ENCODE data around the gene CHCHD3.

The CHCHD3 gene

GRCh38 chr7:132765861-132766260, 316.0 kb downstream of the CHCHD3 start:
- Histone ChIP-seq H3K4me1 (ENCODE audit: control insufficient read depth, insufficient read depth, low read length) (no peaks in the 10 kb centered on the region), H3K9me3 (ENCODE audit: control insufficient read depth, insufficient read depth, low read depth, low read length) (no peaks in the 10 kb centered on the region), H3K27ac (ENCODE audit: extremely low read depth, low read depth, low read length) (no peak overlapping the region), H3K4me3 (ENCODE audit: low read depth, low read length) (no peak overlapping the region), H3K36me3 (ENCODE audit: control insufficient read depth in 2 of 2, insufficient read depth in 1 of 2, low read length in 2 of 2) (no peaks in the 10 kb centered on the region)
- TF ChIP-seq, protein P1, sequence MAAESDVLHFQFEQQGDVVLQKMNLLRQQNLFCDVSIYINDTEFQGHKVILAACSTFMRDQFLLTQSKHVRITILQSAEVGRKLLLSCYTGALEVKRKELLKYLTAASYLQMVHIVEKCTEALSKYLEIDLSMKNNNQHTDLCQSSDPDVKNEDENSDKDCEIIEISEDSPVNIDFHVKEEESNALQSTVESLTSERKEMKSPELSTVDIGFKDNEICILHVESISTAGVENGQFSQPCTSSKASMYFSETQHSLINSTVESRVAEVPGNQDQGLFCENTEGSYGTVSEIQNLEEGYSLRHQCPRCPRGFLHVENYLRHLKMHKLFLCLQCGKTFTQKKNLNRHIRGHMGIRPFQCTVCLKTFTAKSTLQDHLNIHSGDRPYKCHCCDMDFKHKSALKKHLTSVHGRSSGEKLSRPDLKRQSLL (tag by site-specific recombination; IDR thresholded peaks at IDR 0.05) = no peak
- no peak for TF ChIP-seq ZNF510 (tag by site-specific recombination; IDR thresholded peaks at IDR 0.05; ENCODE audit: insufficient replicate concordance)
- no peak for TF ChIP-seq ZNF211 (tag by site-specific recombination; IDR thresholded peaks at IDR 0.05; ENCODE audit: low read depth)
- TF ChIP-seq ZBTB8A (tag by site-specific recombination; IDR thresholded peaks at IDR 0.05) = no peak
- no peak for TF ChIP-seq ZNF658 (tag by site-specific recombination; IDR thresholded peaks at IDR 0.05)
- TF ChIP-seq ZNF24 (tag by site-specific recombination; IDR thresholded peaks at IDR 0.05) = no peak
- TF ChIP-seq ZNF292 (tag by site-specific recombination; IDR thresholded peaks at IDR 0.05; ENCODE audit: borderline replicate concordance, low read depth) = no peak
- no peak for TF ChIP-seq ZNF423 (tag by site-specific recombination; IDR thresholded peaks at IDR 0.05)
- no peak for TF ChIP-seq ZNF843 (tag by site-specific recombination; IDR thresholded peaks at IDR 0.05)
- no peak for TF ChIP-seq ZNF792 (tag by site-specific recombination; IDR thresholded peaks at IDR 0.05)
- no peak for TF ChIP-seq ZNF768 (tag by site-specific recombination; IDR thresholded peaks at IDR 0.05)
- TF ChIP-seq ZNF704 (tag by site-specific recombination; IDR thresholded peaks at IDR 0.05) = no peak
- TF ChIP-seq ZNF600 (tag by site-specific recombination; IDR thresholded peaks at IDR 0.05) = no peak
- no peak for TF ChIP-seq MYNN (tag by site-specific recombination; IDR thresholded peaks at IDR 0.05; ENCODE audit: borderline replicate concordance)
- TF ChIP-seq ZNF404 (tag by site-specific recombination; IDR thresholded peaks at IDR 0.05) = no peak
- TF ChIP-seq ZNF416 (tag by site-specific recombination; IDR thresholded peaks at IDR 0.05) = no peak
- TF ChIP-seq ZNF354C (tag by site-specific recombination; IDR thresholded peaks at IDR 0.05; ENCODE audit: borderline replicate concordance, low read depth) = no peak
- no peak for TF ChIP-seq MEIS1 (CRISPR knock-in tag; IDR thresholded peaks at IDR 0.05; ENCODE audit: borderline replicate concordance)
- POLR2A ChIA-PET = no interaction called here
- CTCF ChIA-PET = interaction anchor here (0.7 kb wide), 1 partner anchor 496 kb away, joined by 3 read pairs; no protein-coding TSS in a partner anchor

DNA sequence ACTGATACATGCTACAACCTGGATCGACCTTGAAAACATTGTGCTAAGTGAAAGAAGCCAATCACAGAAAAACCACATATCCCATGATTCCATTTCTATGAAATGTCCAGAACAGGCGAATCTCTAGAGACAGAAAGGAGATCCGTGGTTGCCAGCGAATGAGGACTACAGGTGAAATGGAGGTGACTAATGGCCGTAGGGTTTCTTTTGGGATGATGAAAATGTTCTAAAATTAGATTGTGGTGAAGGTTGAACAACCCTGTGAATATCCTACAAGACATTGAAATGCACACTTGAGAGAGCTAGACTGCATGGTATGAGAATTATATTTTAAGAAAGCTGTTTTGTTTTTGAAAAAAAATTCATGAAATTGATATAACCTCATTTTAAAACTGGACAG, 317.1 kb downstream of the CHCHD3 start:
- H3K27ac ChIP-seq (ENCODE audit: extremely low read depth, low read depth, low read length) = no peak overlapping the region
- H3K4me1 ChIP-seq (ENCODE audit: control insufficient read depth, insufficient read depth, low read length) = no peaks in the 10 kb centered on the region
- H3K9me3 ChIP-seq (ENCODE audit: control insufficient read depth, insufficient read depth, low read depth, low read length) = no peaks in the 10 kb centered on the region
- CTCF ChIA-PET = no interaction called here
- no peak overlapping the region for H3K4me3 ChIP-seq (ENCODE audit: low read depth, low read length)
- no peaks in the 10 kb centered on the region for H3K36me3 ChIP-seq (ENCODE audit: control insufficient read depth in 2 of 2, insufficient read depth in 1 of 2, low read length in 2 of 2)
- TF ChIP-seq BCL11A (tag by site-specific recombination; IDR thresholded peaks at IDR 0.05; ENCODE audit: low read depth) (no peak), ZNF645 (tag by site-specific recombination; IDR thresholded peaks at IDR 0.05) (no peak), PRDM10 (tag by site-specific recombination; IDR thresholded peaks at IDR 0.05) (no peak)
- POLR2A ChIA-PET = no interaction called here
